GM21737 (cell line): ENCODE results near the gene CFAP58.

Experiments
- ATAC-seq: cut with Tn5 transposase; IDR thresholded peaks from one replicate; pipeline ENCODE4 v1.9.1; 2021; ENCODE audit warnings: mild to moderate bottlenecking, moderate library complexity; ENCODE audit not compliant: unreplicated experiment

Gene CFAP58

GRCh38 chr10:104333728-104334373 is 19.8 kb upstream of the CFAP58 start:
- no peak for ATAC-seq

- no peak for ATAC-seq
Measured at GRCh38 chr10:104334561-104334960, 19.1 kb upstream of the CFAP58 start.

GRCh38 chr10:104334965-104335650 is 18.5 kb upstream of the CFAP58 start:
- no peak for ATAC-seq

GRCh38 chr10:104336821-104337467 is 16.7 kb upstream of the CFAP58 start:
- peak; percentile 7 for ATAC-seq

GRCh38 chr10:104337521-104337984 is 16.1 kb upstream of the CFAP58 start:
- ATAC-seq = peak; percentile 34

- peak; percentile 60 for ATAC-seq
Measured at GRCh38 chr10:104337985-104338735, 15.5 kb upstream of the CFAP58 start, which contains the start of gene ITPRIP. Gene ITPRIP (minus strand): TSS chr10:104338465. CDS start chr10:104316051, 22,414 bp downstream.

GRCh38 chr10:104339469-104340110 is 14.0 kb upstream of the CFAP58 start:
- ATAC-seq = no peak

- ATAC-seq = no peak
Measured at GRCh38 chr10:104340111-104340526, 13.5 kb upstream of the CFAP58 start.

GRCh38 chr10:104340641-104341040 is 13.0 kb upstream of the CFAP58 start:
- ATAC-seq = no peak

- no peak for ATAC-seq
Measured at GRCh38 chr10:104342941-104343411, 10.7 kb upstream of the CFAP58 start.

- no peak for ATAC-seq
Measured at GRCh38 chr10:104344219-104344618, 9.4 kb upstream of the CFAP58 start.

- no peak for ATAC-seq
Measured at GRCh38 chr10:104345515-104345914, 8.1 kb upstream of the CFAP58 start.

- ATAC-seq = no peak
Measured at GRCh38 chr10:104345941-104346340, 7.7 kb upstream of the CFAP58 start.

- ATAC-seq = no peak
Measured at GRCh38 chr10:104347295-104348045, 6.2 kb upstream of the CFAP58 start.

- no peak for ATAC-seq
Measured at GRCh38 chr10:104348601-104349000, 5.0 kb upstream of the CFAP58 start.

- peak; percentile 48 for ATAC-seq
Measured at GRCh38 chr10:104349623-104350126, 4.0 kb upstream of the CFAP58 start.

- peak; percentile 46 for ATAC-seq
Measured at GRCh38 chr10:104350127-104350635, 3.5 kb upstream of the CFAP58 start.

GRCh38 chr10:104351061-104351702 is 2.5 kb upstream of the CFAP58 start:
- ATAC-seq = no peak

GRCh38 chr10:104351919-104352318 is 1.7 kb upstream of the CFAP58 start:
- ATAC-seq = no peak
